Renal pelvis (tissue), 4 donors: ENCODE measurements around the gene ESRRA. TPM values are rescaled to one million over a fixed set of nuclear protein-coding genes. Genes with fewer than 3 reads are reported as not detected.
"Not testable (repeated sequence)": the region's sequence is repeated elsewhere in the genome, so short reads cannot be mapped to it uniquely, and the experiment has no call there.

ENCODE experiments used
- DNase-seq: peaks from one replicate; pipeline ENCODE4 v3.0.0-alpha.2; 2013
- polyA plus RNA-seq, 3 donors: library from polyadenylated mRNA; unstranded; fragments of 120-200 nt; gene quantifications; one replicate each; pipeline ENCODE4 v1.2.1, GENCODE V29; 2013; ENCODE audit not compliant: insufficient read length in 3 of 3

ESRRA gene
- polyA plus RNA-seq, 3 donors, result 27.9 to 34.5 (median 30.8) TPM

DNA sequence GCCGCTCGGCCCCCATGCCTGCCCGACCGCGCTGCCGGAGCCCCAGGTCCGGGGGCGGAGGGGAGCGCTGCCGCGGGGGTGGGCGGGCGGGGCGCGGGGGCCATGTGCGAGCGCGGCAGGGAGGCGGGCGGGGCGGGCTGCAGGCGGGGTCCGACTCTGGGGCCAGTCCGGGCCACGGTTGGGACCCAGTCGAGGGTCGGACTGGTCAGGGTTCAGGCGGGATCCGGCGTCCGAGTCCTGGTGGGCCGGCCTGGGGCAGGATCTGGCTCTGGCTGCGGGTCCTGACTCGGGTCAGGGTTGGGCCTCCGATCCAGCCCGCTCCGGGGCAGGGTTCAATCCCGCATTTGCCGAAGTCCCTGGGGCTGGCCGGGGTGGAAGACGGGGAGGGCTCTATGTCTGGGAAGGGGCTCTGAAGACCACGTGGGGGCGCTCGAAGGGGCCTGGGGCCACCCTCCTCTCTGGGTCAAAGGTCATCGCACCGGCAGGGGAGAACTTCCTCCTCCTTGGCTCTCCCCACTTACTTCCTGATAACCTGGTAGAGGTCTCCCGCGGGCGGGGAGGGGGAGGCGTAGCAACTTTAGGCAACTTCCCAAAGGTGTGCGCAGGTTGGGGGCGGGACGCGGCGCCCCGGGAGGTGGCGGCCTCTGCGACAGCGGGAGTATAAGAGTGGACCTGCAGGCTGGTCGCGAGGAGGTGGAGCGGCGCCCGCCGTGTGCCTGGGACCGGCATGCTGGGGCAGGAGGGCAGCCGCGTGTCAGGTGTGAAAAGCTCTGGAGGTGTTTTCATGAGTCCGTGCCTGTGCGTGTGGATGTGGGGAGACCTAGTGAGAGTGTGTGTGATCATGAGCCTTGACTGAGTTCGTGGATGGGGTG, 603 bp downstream of the ESRRA start:
- DNase-seq, result peak; percentile 45

DNA sequence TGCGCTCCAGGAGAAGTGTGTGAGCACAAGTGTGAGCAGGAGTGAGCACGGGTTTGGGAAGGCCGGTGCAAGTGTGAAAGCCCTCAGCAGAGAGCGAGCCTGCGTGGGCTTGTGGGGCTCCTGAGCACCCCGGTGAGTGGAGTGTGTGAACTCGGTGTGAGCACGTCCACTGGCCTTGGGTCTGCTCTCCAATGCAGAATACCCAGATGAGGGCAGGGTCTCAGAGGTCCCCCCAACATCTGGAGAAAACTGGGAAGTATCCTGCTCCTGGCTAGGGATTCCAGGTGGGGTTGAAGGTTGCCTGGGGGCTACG, 1.2 kb downstream of the ESRRA start:
- no peak for DNase-seq

DNA sequence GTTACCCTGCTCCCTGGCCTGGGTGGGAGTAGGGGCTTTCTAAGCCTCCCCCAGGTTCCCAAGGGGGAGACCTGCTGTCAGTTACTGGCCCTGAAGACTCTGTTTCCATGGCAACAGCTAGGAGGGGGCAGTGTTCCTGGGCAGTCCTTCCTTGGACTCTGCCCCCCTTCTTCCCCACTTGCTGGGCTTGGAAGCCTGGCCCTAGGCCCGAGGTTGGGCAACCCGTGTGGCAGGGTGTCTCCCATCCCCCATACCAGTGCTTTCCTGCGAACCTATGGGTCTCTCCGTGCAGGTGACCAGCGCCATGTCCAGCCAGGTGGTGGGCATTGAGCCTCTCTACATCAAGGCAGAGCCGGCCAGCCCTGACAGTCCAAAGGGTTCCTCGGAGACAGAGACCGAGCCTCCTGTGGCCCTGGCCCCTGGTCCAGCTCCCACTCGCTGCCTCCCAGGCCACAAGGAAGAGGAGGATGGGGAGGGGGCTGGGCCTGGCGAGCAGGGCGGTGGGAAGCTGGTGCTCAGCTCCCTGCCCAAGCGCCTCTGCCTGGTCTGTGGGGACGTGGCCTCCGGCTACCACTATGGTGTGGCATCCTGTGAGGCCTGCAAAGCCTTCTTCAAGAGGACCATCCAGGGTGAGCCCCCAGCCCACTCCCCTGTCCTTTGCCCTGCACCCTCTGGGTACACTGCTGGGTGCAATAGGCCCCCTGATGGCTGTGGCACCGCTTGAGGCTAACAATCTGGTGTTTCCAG, 1.7 kb downstream of the ESRRA start:
- DNase-seq, result no peak

DNA sequence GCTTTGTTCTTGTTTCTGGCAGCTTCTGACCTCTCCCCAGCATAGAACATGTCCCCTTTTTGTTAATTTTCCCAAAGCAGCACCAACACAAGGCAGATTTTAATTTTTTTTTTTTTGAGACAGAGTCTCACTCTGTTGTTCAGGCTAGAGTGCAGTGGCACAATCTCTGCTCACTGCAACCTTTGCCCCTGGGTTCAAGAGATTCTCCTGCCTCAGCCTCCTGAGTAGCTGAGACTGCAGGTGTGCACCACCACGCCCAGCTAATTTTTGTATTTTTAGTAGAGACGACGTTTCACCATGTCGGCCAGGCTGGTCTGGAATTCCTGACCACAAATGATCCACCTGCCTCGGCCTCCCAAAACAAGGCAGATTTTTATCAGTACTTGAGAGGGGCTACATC, 2.5 kb downstream of the ESRRA start:
- not testable (repeated sequence) for DNase-seq

DNA sequence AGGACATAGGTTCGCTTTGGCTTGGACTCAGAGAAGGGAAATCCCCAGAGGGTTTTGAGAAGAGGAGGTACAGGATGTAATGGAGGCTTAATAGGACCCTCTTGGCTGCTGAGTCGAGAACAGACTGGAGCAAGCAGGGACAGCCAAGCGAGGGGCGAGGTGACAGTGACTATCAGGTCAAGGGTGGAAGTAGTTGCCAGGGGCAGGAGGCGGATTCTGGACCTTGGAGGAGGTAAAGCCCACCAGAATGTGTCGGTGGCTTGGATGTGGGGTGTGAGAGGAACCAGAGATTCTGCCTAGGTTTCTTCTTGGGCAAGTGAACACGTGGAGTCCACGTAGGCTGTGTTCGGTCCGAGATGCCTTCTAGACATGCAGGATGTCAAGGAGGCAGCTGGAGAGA, 7.6 kb downstream of the ESRRA start:
- DNase-seq, result no peak

GRCh38 chr11:64313491-64314145, 8.3 kb downstream of the ESRRA start:
- no peak for DNase-seq

GRCh38 chr11:64314146-64314804, 9.0 kb downstream of the ESRRA start:
- DNase-seq, result no peak

- DNase-seq, result no peak
Observed at GRCh38 chr11:64314805-64315561, 9.7 kb downstream of the ESRRA start.

- not testable (repeated sequence) for DNase-seq
Observed at GRCh38 chr11:64315667-64316526, 10.6 kb downstream of the ESRRA start.

- DNase-seq, result no peak
Observed at GRCh38 chr11:64316672-64317324, 11.5 kb downstream of the ESRRA start.

DNA sequence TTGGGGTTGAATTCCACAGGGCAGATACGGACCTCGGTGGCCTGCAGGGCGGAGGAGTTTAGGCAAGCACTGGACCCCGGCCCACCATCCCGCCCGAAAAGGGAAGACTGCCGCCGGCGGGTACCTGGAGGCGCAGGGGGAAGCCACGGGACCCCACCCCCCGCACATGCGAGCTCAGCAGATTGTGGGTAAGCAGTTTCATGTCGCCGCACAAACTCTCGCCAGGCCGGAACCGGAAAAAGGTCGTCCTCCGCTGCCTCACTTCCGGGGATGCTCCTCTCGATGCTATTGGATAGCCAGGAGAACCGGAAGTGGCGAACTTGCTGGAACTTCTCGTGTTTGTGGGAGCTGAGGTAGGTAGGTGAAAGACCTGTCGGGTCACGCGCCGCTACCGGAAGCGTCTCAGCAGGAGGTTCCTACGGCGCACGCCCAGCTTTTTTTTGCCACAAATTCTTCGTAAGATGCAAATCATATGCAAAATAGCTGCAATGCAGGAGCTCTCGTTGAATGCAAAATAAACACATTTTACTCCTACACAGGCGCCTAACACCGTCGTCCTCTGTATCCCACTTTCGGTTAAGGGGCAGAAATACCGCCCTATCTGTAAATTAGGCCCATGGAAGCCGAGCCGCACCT, 12.1 kb downstream of the ESRRA start, which contains the start of gene TRMT112:
Gene TRMT112, minus strand, starts transcription at position 235 of the 636 bp plus-strand sequence. Its CDS starts 33 bp downstream, at position 202.
- peak; percentile 98 for DNase-seq

- DNase-seq, result peak; percentile 96
Observed at GRCh38 chr11:64317961-64318765, 12.8 kb downstream of the ESRRA start, which contains the start of gene PRDX5. Gene PRDX5, plus strand, starts transcription at chr11:64318121. Its CDS starts 95 bp downstream, at chr11:64318216.

GRCh38 chr11:64318766-64319761, 13.7 kb downstream of the ESRRA start:
- DNase-seq, result no peak

DNA sequence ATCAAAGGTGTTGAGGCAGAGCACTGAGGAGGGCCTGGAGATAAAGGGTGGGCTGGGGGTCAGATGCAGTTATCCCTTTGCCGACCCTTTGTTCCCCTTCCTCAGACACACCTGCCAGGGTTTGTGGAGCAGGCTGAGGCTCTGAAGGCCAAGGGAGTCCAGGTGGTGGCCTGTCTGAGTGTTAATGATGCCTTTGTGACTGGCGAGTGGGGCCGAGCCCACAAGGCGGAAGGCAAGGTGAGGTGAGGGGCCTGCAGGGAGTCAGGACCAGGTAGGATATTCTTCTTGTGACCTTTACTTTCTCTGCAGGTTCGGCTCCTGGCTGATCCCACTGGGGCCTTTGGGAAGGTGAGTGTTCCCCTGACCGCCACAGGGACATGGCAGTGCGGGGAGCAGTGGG, 15.2 kb downstream of the ESRRA start:
- DNase-seq, result no peak

- DNase-seq, result no peak
Observed at GRCh38 chr11:64321026-64321425, 15.7 kb downstream of the ESRRA start.

- no peak for DNase-seq
Observed at GRCh38 chr11:64321533-64321932, 16.2 kb downstream of the ESRRA start.

GRCh38 chr11:64322925-64323260, 17.6 kb downstream of the ESRRA start:
- no peak for DNase-seq
